ENCODE results near the gene TAC1. TPM values are rescaled to one million over a fixed set of nuclear protein-coding genes. Genes with fewer than 3 reads are reported as not detected.

TAC1 gene
- total RNA-seq, 1 donor from 2014 or later, result 4.4 TPM

- TF ChIP-seq CTCF (conservative IDR thresholded peaks at IDR 0.05; ENCODE audit: low read depth, low read length), result no peak
- peak overlapping the region; percentile 29 for H3K4me3 ChIP-seq (ENCODE audit: low read depth, low read length)
- no peak for DNase-seq (ENCODE audit: low read depth)
Observed at GRCh38 chr7:97732565-97733275, 834 bp downstream of the TAC1 start.

- peak overlapping the region; percentile 29 for H3K4me3 ChIP-seq (ENCODE audit: low read depth, low read length)
- TF ChIP-seq CTCF (conservative IDR thresholded peaks at IDR 0.05; ENCODE audit: low read depth, low read length), result no peak
- no peak for DNase-seq (ENCODE audit: low read depth)
Observed at GRCh38 chr7:97733276-97734161, 1.6 kb downstream of the TAC1 start.

DNA sequence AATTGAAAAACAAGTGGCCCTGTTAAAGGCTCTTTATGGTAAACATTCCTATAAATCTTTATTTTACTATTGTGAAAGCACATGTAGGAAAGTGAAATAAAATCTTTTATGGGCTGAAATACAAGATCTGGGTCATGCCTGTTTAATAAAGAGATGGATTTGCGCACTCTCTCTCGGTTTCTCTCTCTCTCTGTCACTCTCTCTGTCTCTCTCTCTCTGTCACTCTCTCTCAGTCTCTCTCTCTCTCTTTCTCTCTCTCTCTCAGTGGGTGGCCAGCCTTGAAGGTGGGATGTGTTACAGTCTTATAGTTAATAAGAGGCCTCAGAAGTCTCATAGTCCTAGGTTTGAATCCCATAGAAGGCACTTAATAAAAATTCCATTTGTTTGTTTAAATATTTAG, 2.4 kb downstream of the TAC1 start:
- no peak for TF ChIP-seq CTCF (conservative IDR thresholded peaks at IDR 0.05; ENCODE audit: low read depth, low read length)
- H3K4me3 ChIP-seq (ENCODE audit: low read depth, low read length), result no peak overlapping the region
- DNase-seq (ENCODE audit: low read depth), result no peak

DNA sequence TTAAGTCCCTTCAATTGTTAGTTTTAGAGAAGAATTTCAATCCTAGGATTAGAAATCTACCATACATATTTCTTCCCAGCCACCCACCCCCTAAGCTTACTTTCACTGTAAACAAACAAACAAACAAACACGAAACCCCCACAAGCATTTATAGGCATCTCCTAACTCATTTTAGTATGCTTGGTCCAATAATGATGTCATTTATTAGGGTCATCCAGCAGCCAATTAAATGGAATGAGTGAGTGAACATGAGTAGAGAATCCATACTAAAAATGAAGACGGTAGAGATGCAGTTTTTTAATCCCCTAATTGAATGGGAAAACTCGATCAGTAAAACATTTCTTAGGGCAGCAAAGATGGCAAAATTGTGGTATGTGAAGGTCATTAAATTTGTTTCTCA, 3.2 kb downstream of the TAC1 start:
- TF ChIP-seq CTCF (conservative IDR thresholded peaks at IDR 0.05; ENCODE audit: low read depth, low read length), result no peak
- DNase-seq (ENCODE audit: low read depth), result no peak
- H3K4me3 ChIP-seq (ENCODE audit: low read depth, low read length), result no peak overlapping the region

- no peak for TF ChIP-seq CTCF (conservative IDR thresholded peaks at IDR 0.05; ENCODE audit: low read depth, low read length)
- DNase-seq (ENCODE audit: low read depth), result no peak
Observed at GRCh38 chr7:97748482-97748881, 16.6 kb downstream of the TAC1 start.

GRCh38 chr7:97751566-97751965, 19.7 kb downstream of the TAC1 start:
- DNase-seq (ENCODE audit: low read depth), result no peak
- TF ChIP-seq CTCF (conservative IDR thresholded peaks at IDR 0.05; ENCODE audit: low read depth, low read length), result no peak
- no peak overlapping the region for H3K4me3 ChIP-seq (ENCODE audit: low read depth, low read length)

More at GRCh38 chr7:97748482-97748881, 16.6 kb downstream of the TAC1 start:
- H3K4me3 ChIP-seq (ENCODE audit: low read depth, low read length), result no peak overlapping the region
